HT-29 (cell line): Measurements from ENCODE around the gene LRRC75B. TPM values are rescaled to one million over a fixed set of nuclear protein-coding genes. Genes with fewer than 3 reads are reported as not detected.
"Not testable (repeated sequence)": the region's sequence is repeated elsewhere in the genome, so short reads cannot be mapped to it uniquely, and the experiment has no call there.

Source experiments
- DNase-seq: peaks from one replicate; pipeline ENCODE4 v3.0.0-alpha.2; 2015; ENCODE audit warnings: low spot score
- total RNA-seq: library from RNA; depleted of rRNA; stranded (reverse); fragments of >200 nt; shearing (Covaris generic); gene quantifications from 2 replicates; pipeline ENCODE4 v1.2.3, GENCODE V29; 2014; rRNA removed

The LRRC75B gene
- 11.7 and 13.5 TPM in 2 replicates for total RNA-seq

GRCh38 chr22:24592851-24593558 lies at the start of gene LRRC75B:
Gene LRRC75B, minus strand, starts transcription at chr22:24593073. Its CDS starts 34 bp downstream, at chr22:24593039.
- DNase-seq = peak; percentile 44

- DNase-seq = not testable (repeated sequence)
These were observed 49.4 kb upstream of the LRRC75B start for GRCh38 chr22:24642307-24642706.

- DNase-seq = not testable (repeated sequence)
These were observed 43.6 kb upstream of the LRRC75B start for GRCh38 chr22:24636513-24636912.

GRCh38 chr22:24634776-24635389 lies 42.0 kb upstream of the LRRC75B start:
- not testable (repeated sequence) for DNase-seq

- DNase-seq = not testable (repeated sequence)
These were observed 40.6 kb upstream of the LRRC75B start for GRCh38 chr22:24633231-24634023.

- not testable (repeated sequence) for DNase-seq
These were observed 39.8 kb upstream of the LRRC75B start for GRCh38 chr22:24632642-24633041.

- not testable (repeated sequence) for DNase-seq
These were observed 38.7 kb upstream of the LRRC75B start for GRCh38 chr22:24631430-24632122.

- DNase-seq = not testable (repeated sequence)
These were observed 38.0 kb upstream of the LRRC75B start for GRCh38 chr22:24630812-24631427.

- DNase-seq = peak; percentile 1
These were observed 36.2 kb upstream of the LRRC75B start for GRCh38 chr22:24629069-24629468.

- not testable (repeated sequence) for DNase-seq
These were observed 35.0 kb upstream of the LRRC75B start for GRCh38 chr22:24627911-24628310.

- DNase-seq = not testable (repeated sequence)
These were observed 29.7 kb upstream of the LRRC75B start for GRCh38 chr22:24622596-24622995.

- DNase-seq = not testable (repeated sequence)
These were observed 28.4 kb upstream of the LRRC75B start for GRCh38 chr22:24621244-24621643.

- DNase-seq = not testable (repeated sequence)
These were observed 21.9 kb upstream of the LRRC75B start for GRCh38 chr22:24614794-24615193.

- DNase-seq = not testable (repeated sequence)
These were observed 17.0 kb upstream of the LRRC75B start for GRCh38 chr22:24609888-24610287.

- not testable (repeated sequence) for DNase-seq
These were observed 15.5 kb upstream of the LRRC75B start for GRCh38 chr22:24608327-24608726.

GRCh38 chr22:24607429-24607983 lies 14.6 kb upstream of the LRRC75B start:
- DNase-seq = not testable (repeated sequence)

GRCh38 chr22:24606340-24606739 lies 13.5 kb upstream of the LRRC75B start:
- not testable (repeated sequence) for DNase-seq

GRCh38 chr22:24603770-24604629 lies 11.1 kb upstream of the LRRC75B start:
- peak; percentile 52 for DNase-seq
